PC-3 (cell line): ENCODE measurements around the gene CTDSP2. TPM values are rescaled to one million over a fixed set of nuclear protein-coding genes. Genes with fewer than 3 reads are reported as not detected.

Experiments used
- ATAC-seq: fragments of 200-7000 bp; cut with Tn5 transposase; 2 replicates; pipeline ENCODE4 v1.9.1; 2020; ENCODE audit warnings: mild to moderate bottlenecking, moderate library complexity
- BruUV-seq: library from RNA; stranded (reverse); fragments of 400-500 nt; replicated peaks from 2 replicates; lab custom pipeline; 2021; lab: Mats Ljungman, UMichigan
- CTCF ChIA-PET: fragments of 300-600 bp; sonication (Branson Sonifier 250); formaldehyde crosslinking; loops from one replicate; lab custom pipeline; 2022; ENCODE audit warnings: antibody characterized with exemption; lab: Charles Lee
- POLR2A ChIA-PET: fragments of 300-600 bp; sonication (Branson Sonifier 250); formaldehyde crosslinking; loops from one replicate; lab custom pipeline; 2022; ENCODE audit warnings: antibody characterized with exemption; ENCODE audit not compliant: unreplicated experiment; lab: Charles Lee
- DNase-seq: peaks from one replicate; pipeline ENCODE4 v3.0.0-alpha.2; 2015
- H2AFZ ChIP-seq: fragments of 300-600 bp; sonication (generic); 2 replicates; pipeline ENCODE4 v1.6.0; 2016; ENCODE audit warnings: antibody characterized with exemption, low read length
- H3F3A ChIP-seq: fragments of 300-600 bp; sonication (generic); one replicate; pipeline ENCODE4 v1.6.0; 2017; ENCODE audit warnings: antibody characterized with exemption, low read length, control low read depth, mild to moderate bottlenecking; ENCODE audit not compliant: unreplicated experiment
- H3K27ac ChIP-seq: fragments of 300-600 bp; sonication (generic); 2 replicates; pipeline ENCODE4 v1.5.1; 2016; ENCODE audit warnings: mild to moderate bottlenecking, low read length
- H3K27me3 ChIP-seq: fragments of 300-600 bp; sonication (generic); 2 replicates; pipeline ENCODE4 v1.6.1; 2016; ENCODE audit warnings: low read length, mixed read lengths
- H3K36me3 ChIP-seq: fragments of 300-600 bp; sonication (generic); 2 replicates; pipeline ENCODE4 v1.6.1; 2016; ENCODE audit warnings: low read depth, mixed run types, low read length, mixed read lengths
- H3K4me1 ChIP-seq: fragments of 300-600 bp; sonication (generic); 2 replicates; pipeline ENCODE4 v1.5.1; 2016; ENCODE audit warnings: low read length; ENCODE audit not compliant: insufficient read depth
- H3K4me2 ChIP-seq: fragments of 300-600 bp; sonication (generic); 2 replicates; pipeline ENCODE4 v1.6.0; 2016; ENCODE audit warnings: low read length
- H3K4me3 ChIP-seq: fragments of 300-600 bp; sonication (generic); 2 replicates; pipeline ENCODE4 v1.5.1; 2016; ENCODE audit warnings: mild to moderate bottlenecking, low read length, mixed read lengths
- H3K79me2 ChIP-seq: fragments of 300-600 bp; sonication (generic); 2 replicates; pipeline ENCODE4 v1.6.1; 2017; ENCODE audit warnings: low read length, mixed read lengths
- H3K9ac ChIP-seq: fragments of 300-600 bp; sonication (generic); 2 replicates; pipeline ENCODE4 v1.6.0; 2016; ENCODE audit warnings: mild to moderate bottlenecking, low read length
- H3K9me2 ChIP-seq: fragments of 300-600 bp; sonication (generic); replicated peaks from 2 replicates; pipeline ENCODE4 v1.6.1; 2016; ENCODE audit warnings: mixed run types, low read length, mixed read lengths
- H3K9me3 ChIP-seq: fragments of 300-600 bp; sonication (generic); 2 replicates; pipeline ENCODE4 v1.6.1; 2016; ENCODE audit warnings: low read length, mixed read lengths
- H4K20me1 ChIP-seq: fragments of 300-600 bp; sonication (generic); 2 replicates; pipeline ENCODE4 v1.6.1; 2016; ENCODE audit warnings: low read length, mixed read lengths
- CTCF ChIP-seq: fragments of 300-600 bp; sonication (generic); conservative IDR thresholded peaks from 2 replicates; pipeline ENCODE4 v1.5.1; 2017; ENCODE audit warnings: antibody characterized with exemption, low read depth, mild to moderate bottlenecking, low read length
- EZH2 ChIP-seq: fragments of 300-600 bp; sonication (generic); IDR thresholded peaks from one replicate; pipeline ENCODE4 v1.6.1; 2017; ENCODE audit warnings: antibody characterized with exemption, mild to moderate bottlenecking, low read length; ENCODE audit not compliant: unreplicated experiment
- EZH2phosphoT487 ChIP-seq: fragments of 300-600 bp; sonication (generic); IDR thresholded peaks from 2 replicates; pipeline ENCODE4 v1.6.1; 2018; ENCODE audit warnings: mild to moderate bottlenecking, antibody characterized with exemption, low read length, borderline replicate concordance
- intact Hi-C: fragments of 100-400 bp; cut with micrococcal nuclease; formaldehyde crosslinking; loops from 2 replicates; pipeline ENCODE4 v1.9.0; 2023
- total RNA-seq: library from RNA; depleted of rRNA; stranded (reverse); fragments of >200 nt; gene quantifications from 2 replicates; pipeline ENCODE4 v1.2.3, GENCODE V29; 2014

CTDSP2 gene
- total RNA-seq, 1 experiment from 2014 or later = 39.4 TPM

GRCh38 chr12:57868851-57869268 lies 22.3 kb upstream of the CTDSP2 start:
- Histone ChIP-seq H3K4me3 (no peak overlapping the region), H3K9me3 (no peaks in the 10 kb centered on the region), H3F3A (no peaks in the 10 kb centered on the region), H3K4me1 (peaks cover 12% of the 10 kb centered on the region), H3K27me3 (no peaks in the 10 kb centered on the region), H4K20me1 (no peaks in the 10 kb centered on the region), H3K4me2 (no peak overlapping the region), H3K27ac (no peak overlapping the region), H3K9ac (no peak overlapping the region), H3K36me3 (no peaks in the 10 kb centered on the region), H3K9me2 (no peaks in the 10 kb centered on the region), H2AFZ (no peak overlapping the region), H3K79me2 (no peaks in the 10 kb centered on the region)
- ChIA-PET CTCF (no interaction called here), POLR2A (no interaction called here)
- BruUV-seq = no TSS peak
- no peak for DNase-seq
- intact Hi-C loops = no loop called here
- TF ChIP-seq EZH2phosphoT487 = no peak
- TF ChIP-seq CTCF = no peak
- TF ChIP-seq EZH2 = no peak
- no peak for ATAC-seq

GRCh38 chr12:57868221-57868620 lies 21.7 kb upstream of the CTDSP2 start:
- Histone ChIP-seq H3K4me1 (peaks cover 12% of the 10 kb centered on the region), H3K9me2 (no peaks in the 10 kb centered on the region), H3K36me3 (no peaks in the 10 kb centered on the region), H3K4me3 (no peak overlapping the region), H4K20me1 (no peaks in the 10 kb centered on the region), H2AFZ (no peak overlapping the region), H3K27ac (no peak overlapping the region), H3K9ac (no peak overlapping the region), H3K4me2 (no peak overlapping the region), H3K9me3 (no peaks in the 10 kb centered on the region), H3K79me2 (no peaks in the 10 kb centered on the region), H3K27me3 (no peaks in the 10 kb centered on the region), H3F3A (no peaks in the 10 kb centered on the region)
- intact Hi-C loops = no loop called here
- no peak for TF ChIP-seq EZH2phosphoT487
- TF ChIP-seq EZH2 = no peak
- TF ChIP-seq CTCF = no peak
- DNase-seq (no peak), ATAC-seq (no peak)
- POLR2A ChIA-PET = no interaction called here
- BruUV-seq = no TSS peak
- CTCF ChIA-PET = no interaction called here

DNA sequence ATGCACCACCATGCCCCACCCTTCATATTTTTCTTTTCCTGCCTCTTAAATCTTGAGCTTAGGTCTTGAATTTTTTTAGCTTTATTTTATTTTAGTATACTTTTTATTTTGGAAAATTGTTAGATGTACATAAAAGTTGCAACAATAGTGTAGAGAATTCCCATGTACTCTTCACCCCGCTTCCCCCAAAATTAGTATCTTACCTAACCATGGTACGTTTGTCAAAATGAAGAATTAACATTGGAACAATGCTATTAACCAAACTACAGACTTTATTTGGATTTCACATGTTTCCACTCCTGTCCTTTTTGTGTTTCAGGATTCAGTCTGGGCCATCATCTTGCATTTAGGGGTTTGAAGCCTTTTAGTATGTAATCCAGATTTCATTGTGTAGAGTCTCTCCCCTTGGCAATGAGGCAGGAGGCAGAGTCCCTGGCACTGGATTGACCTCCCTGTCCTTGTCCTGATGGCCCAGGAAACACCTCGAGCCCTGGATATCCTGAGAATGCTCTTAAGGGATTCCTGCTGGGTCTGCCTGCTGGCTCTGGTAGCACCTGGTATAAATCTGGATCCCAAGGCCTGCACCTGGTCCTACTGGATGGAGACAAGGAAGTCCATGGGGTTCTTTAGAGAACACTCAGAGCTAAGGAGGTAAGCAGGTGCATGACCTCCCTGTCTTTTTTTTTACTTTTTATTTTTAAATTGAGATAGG lies 19.9 kb upstream of the CTDSP2 start:
- no peak for DNase-seq
- Histone ChIP-seq H3K79me2 (no peaks in the 10 kb centered on the region), H4K20me1 (no peaks in the 10 kb centered on the region), H3K4me1 (peaks cover 22% of the 10 kb centered on the region), H3K27ac (no peak overlapping the region), H2AFZ (no peak overlapping the region), H3K9ac (no peak overlapping the region), H3K4me2 (no peak overlapping the region), H3K4me3 (no peak overlapping the region), H3K27me3 (no peaks in the 10 kb centered on the region), H3K36me3 (no peaks in the 10 kb centered on the region), H3K9me3 (no peaks in the 10 kb centered on the region), H3F3A (no peaks in the 10 kb centered on the region), H3K9me2 (no peaks in the 10 kb centered on the region)
- ChIA-PET CTCF (interaction anchor here (1.4 kb wide), 1 partner anchor 32 kb away, joined by 3 read pairs; no protein-coding TSS in a partner anchor), POLR2A (no interaction called here)
- ATAC-seq = no peak
- TF ChIP-seq CTCF = no peak
- TF ChIP-seq EZH2 = no peak
- TF ChIP-seq EZH2phosphoT487 = no peak
- intact Hi-C loops = no loop called here
- no TSS peak for BruUV-seq
